ENCODE data around the gene CCR9. TPM values are rescaled to one million over a fixed set of nuclear protein-coding genes. Genes with fewer than 3 reads are reported as not detected.

The CCR9 gene
- total and polyA plus RNA-seq, 2 donors (not counting 1 experiment from before 2014, with no cell fraction given), result not detected

GRCh38 chr3:45910892-45911291 is 24.5 kb downstream of the CCR9 start:
- Histone ChIP-seq H3K79me2 (ENCODE audit: control insufficient read depth, insufficient read depth, low read length) (no peaks in the 10 kb centered on the region), H3K9ac (ENCODE audit: insufficient read depth, low read length) (no peak overlapping the region), H3K9me3 (ENCODE audit: control insufficient read depth, insufficient read depth, low read depth, low read length) (no peaks in the 10 kb centered on the region), H3K4me1 (ENCODE audit: control insufficient read depth, extremely low read depth, insufficient read depth, low read length) (peaks cover 11% of the 10 kb centered on the region), H3K27ac (ENCODE audit: insufficient read depth, low read length) (no peak overlapping the region), H4K20me1 (ENCODE audit: control insufficient read depth, extremely low read depth, insufficient read depth, low read length) (no peaks in the 10 kb centered on the region), H3K36me3 (ENCODE audit: control insufficient read depth, insufficient read depth, low read length) (no peaks in the 10 kb centered on the region), H3K4me3 (replicated peaks in 1 of 4; ENCODE audit: control extremely low read depth in 1 of 4, insufficient read depth in 1 of 4, low read depth in 3 of 4, low read length in 4 of 4) (no peak overlapping the region), H3K27me3 (ENCODE audit: control insufficient read depth, insufficient read depth, low read length) (no peaks in the 10 kb centered on the region), H3K4me2 (ENCODE audit: extremely low read depth, insufficient read depth, low read length) (no peak overlapping the region), H2AFZ (ENCODE audit: low read length) (no peak overlapping the region)
- no peak for TF ChIP-seq EZH2 (IDR thresholded peaks at IDR 0.05; ENCODE audit: low read length, missing control alignments)
- TF ChIP-seq CTCF (conservative IDR thresholded peaks at IDR 0.05 in 1 of 2, IDR thresholded peaks at IDR 0.05 in 1 of 2; ENCODE audit: low read depth in 1 of 2, low read length in 2 of 2), result no peak
- DNase-seq (ENCODE audit: low read depth in 2 of 2), result no peak

GRCh38 chr3:45911511-45912226 is 25.3 kb downstream of the CCR9 start:
- no peaks in the 10 kb centered on the region for H3K27me3 ChIP-seq (ENCODE audit: control insufficient read depth, insufficient read depth, low read length)
- no peaks in the 10 kb centered on the region for H3K36me3 ChIP-seq (ENCODE audit: control insufficient read depth, insufficient read depth, low read length)
- DNase-seq (ENCODE audit: low read depth in 2 of 2), result no peak
- no peak overlapping the region for H2AFZ ChIP-seq (ENCODE audit: low read length)
- no peaks in the 10 kb centered on the region for H3K9me3 ChIP-seq (ENCODE audit: control insufficient read depth, insufficient read depth, low read depth, low read length)
- H3K4me1 ChIP-seq (ENCODE audit: control insufficient read depth, extremely low read depth, insufficient read depth, low read length), result peaks cover 13% of the 10 kb centered on the region
- no peak overlapping the region for H3K9ac ChIP-seq (ENCODE audit: insufficient read depth, low read length)
- H3K4me3 ChIP-seq (replicated peaks in 1 of 4; ENCODE audit: control extremely low read depth in 1 of 4, insufficient read depth in 1 of 4, low read depth in 3 of 4, low read length in 4 of 4), result no peak overlapping the region
- H4K20me1 ChIP-seq (ENCODE audit: control insufficient read depth, extremely low read depth, insufficient read depth, low read length), result no peaks in the 10 kb centered on the region
- H3K27ac ChIP-seq (ENCODE audit: insufficient read depth, low read length), result no peak overlapping the region
- TF ChIP-seq CTCF (conservative IDR thresholded peaks at IDR 0.05 in 1 of 2, IDR thresholded peaks at IDR 0.05 in 1 of 2; ENCODE audit: low read depth in 1 of 2, low read length in 2 of 2), result no peak
- TF ChIP-seq EZH2 (IDR thresholded peaks at IDR 0.05; ENCODE audit: low read length, missing control alignments), result no peak
- no peaks in the 10 kb centered on the region for H3K79me2 ChIP-seq (ENCODE audit: control insufficient read depth, insufficient read depth, low read length)
- no peak overlapping the region for H3K4me2 ChIP-seq (ENCODE audit: extremely low read depth, insufficient read depth, low read length)

- H3K9ac ChIP-seq (ENCODE audit: insufficient read depth, low read length), result no peak overlapping the region
- no peaks in the 10 kb centered on the region for H3K9me3 ChIP-seq (ENCODE audit: control insufficient read depth, insufficient read depth, low read depth, low read length)
- DNase-seq (ENCODE audit: low read depth in 2 of 2), result no peak
- H4K20me1 ChIP-seq (ENCODE audit: control insufficient read depth, extremely low read depth, insufficient read depth, low read length), result no peaks in the 10 kb centered on the region
- no peaks in the 10 kb centered on the region for H3K27me3 ChIP-seq (ENCODE audit: control insufficient read depth, insufficient read depth, low read length)
- H3K27ac ChIP-seq (ENCODE audit: insufficient read depth, low read length), result no peak overlapping the region
- no peak overlapping the region for H2AFZ ChIP-seq (ENCODE audit: low read length)
- H3K36me3 ChIP-seq (ENCODE audit: control insufficient read depth, insufficient read depth, low read length), result no peaks in the 10 kb centered on the region
- no peak overlapping the region for H3K4me2 ChIP-seq (ENCODE audit: extremely low read depth, insufficient read depth, low read length)
- no peak overlapping the region for H3K4me3 ChIP-seq (replicated peaks in 1 of 4; ENCODE audit: control extremely low read depth in 1 of 4, insufficient read depth in 1 of 4, low read depth in 3 of 4, low read length in 4 of 4)
- H3K79me2 ChIP-seq (ENCODE audit: control insufficient read depth, insufficient read depth, low read length), result no peaks in the 10 kb centered on the region
- peaks cover 9% of the 10 kb centered on the region for H3K4me1 ChIP-seq (ENCODE audit: control insufficient read depth, extremely low read depth, insufficient read depth, low read length)
- no peak for TF ChIP-seq EZH2 (IDR thresholded peaks at IDR 0.05; ENCODE audit: low read length, missing control alignments)
- no peak for TF ChIP-seq CTCF (conservative IDR thresholded peaks at IDR 0.05 in 1 of 2, IDR thresholded peaks at IDR 0.05 in 1 of 2; ENCODE audit: low read depth in 1 of 2, low read length in 2 of 2)
Observed at GRCh38 chr3:45912435-45912834, 26.1 kb downstream of the CCR9 start.

Measured in fibroblast of lung (primary cell).